HG03565 (cell line): ENCODE measurements around the gene CHRFAM7A.
"Not testable (repeated sequence)": the region's sequence is repeated elsewhere in the genome, so short reads cannot be mapped to it uniquely, and the experiment has no call there.

ENCODE experiments used
- ATAC-seq: cut with Tn5 transposase; IDR thresholded peaks from one replicate; pipeline ENCODE4 v1.9.1; 2021; ENCODE audit warnings: mild to moderate bottlenecking, moderate library complexity; ENCODE audit not compliant: unreplicated experiment

Gene CHRFAM7A

DNA sequence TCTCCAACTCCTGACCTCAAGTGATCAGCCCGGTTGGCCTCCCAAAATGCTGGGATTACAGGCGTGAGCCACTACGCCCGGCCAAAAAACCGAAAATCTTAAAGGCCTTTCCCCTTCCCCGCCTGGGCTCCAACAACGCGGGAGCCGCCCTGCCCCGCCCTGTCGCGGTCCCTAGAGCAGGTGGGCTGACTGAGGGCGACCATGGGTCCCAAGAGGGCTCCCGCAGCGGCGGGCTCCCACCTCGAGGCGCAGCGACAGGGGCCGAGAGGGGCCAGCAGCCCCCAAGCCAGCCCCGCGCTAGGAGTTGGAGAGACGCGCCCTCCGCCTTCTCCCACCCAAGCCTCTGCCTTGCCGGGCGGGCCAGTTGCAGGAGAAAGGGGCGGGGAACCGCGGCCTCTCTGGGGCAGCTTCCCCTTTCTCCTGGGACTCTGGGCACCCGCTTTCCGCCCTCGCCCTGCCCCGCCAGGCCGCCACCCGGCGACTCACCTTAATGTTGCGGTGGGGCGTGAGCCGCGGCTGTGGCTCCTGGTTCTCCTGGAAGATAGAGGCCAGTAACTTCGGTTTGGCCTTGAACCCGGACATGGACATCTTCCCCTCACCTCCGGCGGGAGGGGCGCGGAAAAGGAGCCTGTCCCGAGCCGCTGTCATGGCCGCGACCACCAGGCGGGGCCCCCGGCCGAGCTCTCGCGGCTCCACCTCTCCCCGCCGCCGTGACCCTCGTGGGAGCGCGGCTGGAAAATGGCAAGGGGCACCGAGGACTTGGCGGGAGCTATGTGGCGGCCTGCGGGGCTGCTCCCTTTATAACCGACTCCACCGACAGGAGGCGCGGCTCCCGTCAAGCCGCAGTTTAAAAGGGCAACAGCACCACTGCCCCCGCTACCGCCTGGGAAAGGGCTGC lies at the start of gene CHRFAM7A:
Gene CHRFAM7A, minus strand, starts transcription at position 775 of the 898 bp plus-strand sequence. CDS start 10,189 bp downstream, outside the sequence.
- not testable (repeated sequence) for ATAC-seq

DNA sequence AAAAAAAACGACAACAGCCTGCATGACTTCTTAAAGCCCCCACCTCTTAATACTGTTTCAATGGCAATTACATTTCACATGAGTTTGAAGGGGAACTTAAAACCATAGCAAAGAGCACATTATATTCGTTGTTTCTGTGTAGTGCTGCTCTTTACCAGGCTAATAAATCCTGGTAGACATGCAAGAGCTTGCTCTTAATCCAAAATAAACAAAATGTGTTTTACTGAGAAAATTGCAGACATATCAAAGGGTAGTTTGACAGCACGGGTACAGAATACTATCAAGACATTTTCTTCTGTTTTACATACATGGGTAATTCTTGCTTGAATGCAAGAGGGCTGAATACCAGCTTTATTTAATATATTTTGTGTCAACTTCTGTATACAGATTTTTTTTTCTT lies 45.0 kb upstream of the CHRFAM7A start:
- not testable (repeated sequence) for ATAC-seq

DNA sequence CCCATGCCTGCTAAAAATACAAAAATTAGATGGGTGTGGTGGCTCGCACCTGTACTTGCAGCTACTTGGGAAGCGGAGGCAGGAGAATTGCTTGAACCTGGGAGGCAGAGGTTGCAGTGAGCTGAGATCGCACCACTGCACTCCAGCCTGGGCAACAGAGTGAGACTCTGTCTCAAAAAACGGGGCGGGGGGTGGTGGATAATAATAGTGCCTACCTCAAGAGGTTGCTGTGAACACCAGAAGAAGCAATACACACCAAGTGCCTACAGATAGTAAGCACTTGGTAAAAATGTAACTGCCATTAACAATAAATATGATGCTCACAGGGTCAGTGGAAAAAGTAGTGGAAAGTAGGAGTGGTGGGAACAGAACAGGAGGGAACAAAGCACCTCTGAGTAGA lies 42.5 kb upstream of the CHRFAM7A start:
- not testable (repeated sequence) for ATAC-seq

DNA sequence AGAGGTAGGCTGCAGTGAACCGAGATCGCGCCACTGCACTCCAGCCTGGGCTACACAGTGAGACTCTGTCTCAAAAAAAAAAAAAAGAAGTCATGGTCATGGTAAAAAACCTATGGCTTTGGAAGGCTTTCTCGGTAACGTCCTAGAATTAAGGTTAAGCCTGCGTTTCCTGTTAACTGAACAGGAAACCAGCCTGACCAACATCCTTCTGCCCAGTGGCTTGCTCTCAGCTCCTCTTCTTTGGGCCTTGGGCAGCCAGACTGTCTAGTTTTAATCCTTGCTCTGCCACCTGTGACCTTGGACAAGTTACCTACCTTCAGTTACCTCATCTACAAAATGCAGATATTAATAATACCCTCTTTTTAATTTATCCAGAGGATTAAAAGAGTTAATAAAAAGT lies 27.4 kb upstream of the CHRFAM7A start:
- ATAC-seq, result not testable (repeated sequence)

DNA sequence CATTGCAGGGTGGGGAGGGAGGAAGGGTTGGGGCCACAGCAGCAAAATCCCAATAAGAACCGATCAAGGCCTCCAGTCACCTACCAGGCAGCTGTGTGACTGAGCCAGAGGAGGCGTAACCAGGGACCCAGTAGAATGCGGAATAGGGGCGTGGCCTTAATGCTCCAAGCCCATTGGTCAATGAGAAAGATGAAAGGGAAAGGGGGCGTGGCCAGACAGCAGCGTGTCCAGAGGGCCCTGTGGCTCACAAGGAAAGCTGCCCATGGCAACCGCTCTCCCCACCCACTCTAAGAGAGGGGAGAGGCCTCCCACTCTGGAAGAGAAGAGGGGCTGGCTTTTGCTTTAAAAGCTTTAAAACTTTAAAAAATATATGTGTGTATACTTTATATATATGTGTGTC lies 20.8 kb upstream of the CHRFAM7A start, which contains the start of gene GOLGA8R:
Gene GOLGA8R, minus strand, starts transcription at position 101 of the 400 bp plus-strand sequence. Its CDS starts 98 bp downstream, at position 3.
- not testable (repeated sequence) for ATAC-seq

DNA sequence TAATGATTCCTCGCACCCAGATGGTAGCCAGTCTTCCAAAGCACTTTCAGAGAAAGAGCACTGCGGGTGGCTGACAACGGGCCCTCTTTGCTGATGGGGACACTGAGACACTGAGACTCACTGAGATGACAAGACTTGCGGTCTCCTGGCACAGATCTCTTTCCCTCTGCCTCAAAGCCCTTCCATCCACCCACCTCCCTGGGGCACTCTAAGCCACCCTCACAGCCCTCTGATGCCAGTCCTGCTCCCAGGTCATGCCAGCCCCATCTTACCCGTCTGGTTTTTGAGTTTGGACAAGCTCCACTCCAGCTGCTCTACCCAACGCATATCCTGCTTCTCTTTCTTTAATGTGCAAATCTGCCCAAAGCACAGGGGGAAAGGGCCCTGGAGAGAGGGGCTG lies 14.3 kb upstream of the CHRFAM7A start:
- not testable (repeated sequence) for ATAC-seq

DNA sequence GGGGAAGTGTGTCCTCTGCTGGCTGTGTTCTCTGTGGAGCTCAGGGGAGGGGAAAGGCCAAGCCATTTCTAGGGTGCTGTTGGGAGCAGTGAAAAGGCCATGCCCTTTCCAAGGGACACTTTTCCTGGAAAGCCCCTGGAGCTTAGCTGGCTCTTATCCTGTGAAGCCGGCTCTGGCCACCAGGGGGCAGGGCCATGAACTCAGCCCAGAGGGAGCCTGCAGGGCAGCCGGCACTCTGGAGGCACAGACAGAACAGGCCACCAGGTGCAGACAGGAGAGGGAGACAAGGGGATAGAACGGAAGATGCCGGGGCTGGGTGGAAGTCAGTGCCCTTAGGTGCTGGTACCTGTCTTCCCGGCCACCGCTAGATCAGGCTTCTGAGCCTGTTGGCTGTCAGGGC lies 5.6 kb upstream of the CHRFAM7A start:
- ATAC-seq, result not testable (repeated sequence)

DNA sequence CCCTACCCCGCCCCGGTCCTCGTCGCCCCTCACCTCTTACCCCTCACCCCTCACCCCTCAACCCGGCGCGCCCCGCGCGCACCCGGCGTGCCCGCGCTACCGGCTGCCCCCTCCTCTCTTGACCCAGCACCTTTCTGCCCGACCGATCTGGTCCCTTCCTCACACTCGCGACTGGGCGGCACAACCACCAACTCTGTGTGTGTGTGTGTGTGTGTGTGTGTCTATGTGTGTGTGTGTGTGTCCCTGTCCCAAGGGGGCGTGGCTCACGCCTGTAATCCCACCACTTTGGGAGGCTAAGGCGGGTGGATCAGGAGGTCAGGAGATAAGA lies 288 bp upstream of the CHRFAM7A start:
- ATAC-seq, result not testable (repeated sequence)

DNA sequence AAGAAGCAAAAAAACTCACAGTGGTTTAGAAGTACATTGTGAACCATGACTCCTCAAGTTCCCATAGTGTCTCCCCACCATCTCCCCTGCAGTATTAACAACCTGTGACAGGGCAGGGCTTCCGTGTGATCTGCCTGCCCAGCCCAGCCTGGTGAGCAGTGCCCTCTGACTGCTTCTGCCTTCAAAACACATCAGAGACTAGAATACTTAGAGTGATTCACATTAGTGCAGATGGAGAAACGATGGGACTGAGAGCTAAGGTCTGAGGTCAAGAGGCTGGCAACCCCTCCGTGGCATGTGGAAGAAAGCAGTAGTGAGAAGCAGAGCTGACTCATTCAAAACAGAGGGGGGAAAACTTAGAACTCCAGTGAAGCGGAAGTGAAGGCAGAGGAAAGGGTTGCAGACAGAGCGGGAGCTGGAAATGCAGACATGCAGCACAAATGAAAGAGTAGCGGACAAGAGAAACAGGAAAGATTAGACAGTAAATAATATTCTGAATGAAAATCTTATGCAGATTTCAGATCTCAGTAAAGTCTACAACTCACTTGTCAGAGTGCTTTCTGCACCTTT lies 6.9 kb downstream of the CHRFAM7A start:
- ATAC-seq, result not testable (repeated sequence)

DNA sequence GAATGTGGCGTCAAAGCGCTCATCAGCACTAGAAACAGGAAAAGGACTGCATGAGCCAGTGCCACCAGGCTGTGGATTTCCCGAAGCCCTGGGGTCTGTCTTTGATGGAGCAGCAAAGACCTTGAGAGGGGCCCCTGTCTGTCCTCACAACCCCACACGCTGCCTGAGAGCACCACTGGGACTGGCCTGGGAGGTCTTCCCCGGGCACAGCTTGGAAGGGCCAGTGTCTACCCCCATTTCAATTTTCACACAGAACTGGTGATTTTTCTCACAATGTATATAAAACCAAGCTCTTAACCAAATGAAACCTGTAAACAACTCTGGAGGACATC lies 16.3 kb downstream of the CHRFAM7A start:
- not testable (repeated sequence) for ATAC-seq

DNA sequence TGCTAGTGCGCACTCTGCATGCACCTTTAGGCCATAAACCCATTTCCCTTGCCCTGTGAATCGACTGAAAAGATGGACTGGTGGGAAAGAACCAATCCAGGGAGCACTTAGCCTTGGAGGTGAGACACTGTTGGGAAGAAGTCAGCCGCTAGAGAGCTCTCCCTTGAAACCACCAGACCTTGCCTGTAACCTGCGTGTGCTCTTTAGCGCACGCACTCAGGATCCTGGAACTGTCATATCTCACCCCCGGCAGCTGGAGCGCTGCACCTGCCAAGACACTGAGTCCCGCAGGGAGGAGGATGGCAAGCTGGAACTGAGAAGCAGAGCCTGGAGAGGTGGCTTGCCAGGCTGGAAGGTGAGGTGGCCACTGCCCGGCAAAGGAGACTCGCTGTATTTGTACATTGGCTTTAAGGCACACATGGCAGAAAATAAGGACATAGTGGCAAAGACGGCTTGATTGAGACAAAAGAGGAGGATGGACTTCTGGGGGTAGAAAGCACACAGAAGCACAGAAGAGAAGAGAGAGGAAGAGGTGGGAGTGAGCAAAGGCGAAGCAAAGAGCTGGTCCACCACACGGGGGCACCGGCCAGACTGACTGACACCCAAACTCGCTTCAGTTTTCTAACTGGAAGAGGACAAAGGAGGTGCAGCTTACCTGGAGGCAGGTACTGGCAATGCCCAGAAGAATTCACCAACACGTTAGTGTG lies 16.8 kb downstream of the CHRFAM7A start:
- ATAC-seq, result not testable (repeated sequence)

DNA sequence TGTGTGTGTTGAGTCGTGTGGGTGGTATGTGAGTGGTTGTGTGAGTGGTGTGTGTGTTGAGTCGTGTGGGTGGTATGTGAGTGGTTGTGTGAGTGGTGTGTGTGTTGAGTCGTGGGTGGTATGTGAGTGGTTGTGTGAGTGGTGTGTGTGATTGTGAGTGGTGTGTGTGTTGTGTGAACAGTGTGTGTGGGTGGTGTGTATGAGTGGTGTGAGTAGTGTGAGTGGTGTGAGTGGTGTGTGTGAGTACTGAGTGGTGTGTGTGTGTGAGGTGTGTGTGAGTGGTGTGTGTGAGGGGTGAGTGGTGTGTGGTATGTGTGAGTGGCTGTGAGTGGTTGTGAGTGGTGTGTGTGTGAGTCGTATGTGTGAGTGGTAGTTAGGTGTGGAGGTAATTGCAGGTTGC lies 17.5 kb downstream of the CHRFAM7A start:
- not testable (repeated sequence) for ATAC-seq

DNA sequence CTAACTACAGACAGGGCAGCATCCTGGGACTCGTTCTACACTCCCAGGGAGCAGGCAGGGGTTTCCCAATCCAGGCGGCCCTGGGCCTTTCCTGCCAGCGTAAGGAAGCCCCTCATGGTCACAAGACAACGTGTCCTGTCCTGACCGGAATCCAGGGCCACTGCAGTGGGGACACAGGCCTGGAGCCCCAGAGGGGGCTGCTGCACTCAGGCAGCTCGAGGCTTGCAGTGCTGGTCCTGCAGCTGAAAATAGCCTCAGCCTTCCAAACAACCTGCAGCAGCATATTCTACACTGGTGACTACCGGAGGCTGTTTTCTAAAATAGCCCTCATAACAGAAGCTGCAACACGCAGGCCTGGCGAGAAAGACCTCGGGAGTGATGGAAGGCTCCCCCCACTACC lies 18.5 kb downstream of the CHRFAM7A start:
- ATAC-seq, result not testable (repeated sequence)

DNA sequence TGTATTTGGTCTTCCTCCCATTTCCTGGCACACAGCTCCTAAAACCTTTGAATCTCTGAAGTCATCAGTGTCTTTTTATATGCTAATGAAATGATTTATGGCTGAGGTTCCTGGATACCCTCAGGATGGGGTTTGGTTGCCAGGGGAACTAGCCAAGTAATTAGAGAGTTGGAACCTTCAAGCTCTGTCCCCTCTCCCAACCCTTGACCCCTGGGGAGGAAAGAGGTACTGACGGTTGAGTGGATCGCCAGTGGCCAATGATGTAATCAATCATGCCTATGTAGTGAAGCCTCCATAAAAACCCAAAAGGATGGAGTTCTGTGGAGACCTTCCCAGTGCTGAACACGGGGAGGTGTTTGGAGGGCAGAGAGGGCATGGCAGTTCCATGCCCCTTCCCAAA lies 25.1 kb downstream of the CHRFAM7A start:
- ATAC-seq, result not testable (repeated sequence)

DNA sequence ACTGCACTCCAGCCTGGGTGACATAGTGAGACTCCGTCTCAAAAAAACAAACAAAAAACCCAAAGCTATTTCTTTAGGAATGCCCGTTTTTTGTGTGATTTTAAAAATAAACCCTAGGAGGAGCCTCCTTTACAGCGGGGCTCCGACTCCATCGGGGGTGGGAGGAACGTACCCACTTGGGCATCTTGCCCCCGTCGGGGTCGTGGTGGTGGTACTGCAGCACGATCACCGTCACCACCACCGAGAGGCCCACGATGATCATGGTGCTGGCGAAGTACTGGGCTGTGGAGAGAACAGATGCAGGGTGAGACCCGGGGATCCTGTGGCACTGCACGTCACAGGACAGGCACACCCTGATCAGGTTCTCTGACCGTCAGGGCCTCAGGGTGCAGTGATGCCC lies 26.1 kb downstream of the CHRFAM7A start:
- not testable (repeated sequence) for ATAC-seq

DNA sequence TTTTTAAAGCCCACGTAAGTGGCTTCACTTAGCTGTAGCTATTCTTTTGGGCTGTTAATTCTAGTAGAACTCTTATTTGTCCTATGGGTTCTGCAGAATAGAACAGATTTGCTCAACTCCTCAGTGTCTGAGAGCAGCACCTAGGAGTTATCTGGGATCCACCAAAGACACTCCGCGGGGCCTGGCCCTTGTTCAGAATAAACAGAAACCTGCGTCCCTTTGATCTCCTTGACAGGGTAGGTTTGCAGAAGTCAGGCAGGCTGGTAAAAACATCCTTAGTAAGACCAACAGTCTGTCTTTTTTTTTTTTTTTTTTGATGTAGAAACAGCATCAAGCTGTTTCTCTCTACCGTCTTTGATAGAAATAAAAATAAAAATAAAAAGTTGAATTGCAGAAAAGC lies 31.9 kb downstream of the CHRFAM7A start:
- ATAC-seq, result not testable (repeated sequence)

DNA sequence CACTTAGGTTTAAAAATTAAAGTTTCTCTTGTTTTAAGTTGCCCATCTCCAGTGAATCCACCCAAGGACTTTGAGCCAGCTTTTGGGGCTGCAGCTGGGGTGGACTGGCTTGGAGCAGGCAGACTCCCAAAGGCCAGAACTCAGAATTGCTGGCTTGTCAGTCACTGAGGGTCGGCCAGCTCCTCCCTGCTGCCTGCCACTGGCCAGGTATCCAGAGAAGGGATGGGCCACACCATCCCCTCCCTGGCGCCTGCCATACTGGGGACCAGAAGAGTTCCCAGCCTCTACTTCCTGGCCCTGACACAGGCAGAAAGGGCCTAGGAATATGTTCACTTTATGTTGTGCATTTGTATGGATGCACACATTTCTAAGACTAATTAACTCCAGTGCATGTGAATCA lies 32.4 kb downstream of the CHRFAM7A start:
- not testable (repeated sequence) for ATAC-seq

DNA sequence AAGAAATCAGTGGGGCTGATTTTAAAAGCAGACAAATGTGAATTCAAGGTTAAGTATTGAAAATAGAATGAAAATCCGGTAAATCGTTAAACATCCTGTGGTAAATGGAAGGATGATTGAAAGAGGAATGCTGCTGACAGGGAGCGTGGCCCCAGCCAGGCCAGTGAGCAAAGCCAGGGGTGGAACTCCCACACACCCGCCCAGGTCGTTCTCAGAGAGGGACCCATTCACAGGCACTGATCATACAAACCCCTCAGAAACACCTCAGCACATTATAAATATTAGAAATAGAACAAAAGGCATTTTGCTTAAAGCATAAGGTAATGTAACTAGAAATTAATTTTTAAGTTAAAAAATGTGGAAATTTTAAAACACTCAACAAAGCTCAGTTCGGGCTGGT lies 38.3 kb downstream of the CHRFAM7A start:
- not testable (repeated sequence) for ATAC-seq

DNA sequence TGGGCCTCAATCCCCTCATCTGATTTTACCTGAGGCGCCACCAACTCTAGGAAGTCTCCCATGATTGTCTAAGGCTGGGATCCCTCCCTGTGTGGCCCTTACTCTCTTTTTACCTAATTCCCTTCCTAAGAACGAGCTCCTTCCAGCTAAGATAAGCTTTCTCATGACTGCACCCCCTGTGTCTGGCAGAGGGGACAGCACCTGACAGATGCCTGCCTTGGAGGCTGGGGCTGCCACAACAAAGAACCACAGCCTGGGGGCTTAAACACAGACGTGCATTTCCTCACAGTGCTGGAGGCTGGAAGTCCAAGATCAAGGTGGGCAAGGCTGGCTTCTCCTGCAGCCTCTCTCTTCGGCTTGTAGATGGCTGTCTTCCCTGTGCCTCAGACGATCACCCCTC lies 43.5 kb downstream of the CHRFAM7A start:
- not testable (repeated sequence) for ATAC-seq

DNA sequence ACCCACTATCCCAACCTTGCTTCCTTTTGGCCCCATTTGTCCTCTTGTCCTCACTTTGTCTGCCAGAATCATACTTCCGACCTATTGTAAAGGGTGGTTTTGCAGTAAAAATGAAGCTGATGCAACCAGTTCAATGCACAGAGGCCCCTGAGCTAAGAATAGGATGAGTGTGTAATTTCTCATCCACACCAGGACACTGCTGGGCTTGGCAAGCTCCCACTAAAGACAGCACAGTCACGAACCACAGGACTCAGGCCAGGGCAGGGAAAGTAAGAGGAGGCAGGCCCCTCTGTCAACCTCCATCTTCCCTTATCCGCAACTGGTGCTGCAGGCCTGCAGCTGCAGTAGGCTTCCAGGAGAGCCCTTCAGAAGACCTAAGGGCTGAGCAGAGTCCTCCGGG lies 56.8 kb downstream of the CHRFAM7A start:
- ATAC-seq, result not testable (repeated sequence)

DNA sequence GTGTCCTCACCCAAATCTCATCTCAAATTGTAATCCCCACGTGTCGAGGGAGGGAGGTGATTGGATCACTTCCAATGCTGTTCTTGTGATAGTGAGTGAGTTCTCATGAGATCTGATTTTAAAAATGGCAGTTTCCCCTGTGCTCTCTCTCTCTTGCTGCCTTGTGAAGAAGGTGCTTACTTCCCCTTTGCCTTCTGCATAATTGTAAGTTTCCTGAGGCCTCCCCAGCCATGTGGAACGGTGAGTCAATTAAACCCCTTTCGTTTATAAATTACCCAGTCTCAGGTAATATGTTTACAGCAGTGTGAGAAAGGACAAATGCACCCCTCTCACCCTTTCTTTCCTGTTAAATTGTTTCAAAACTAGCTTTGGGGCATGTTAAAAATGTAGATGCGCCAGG lies 59.2 kb downstream of the CHRFAM7A start:
- ATAC-seq, result not testable (repeated sequence)

DNA sequence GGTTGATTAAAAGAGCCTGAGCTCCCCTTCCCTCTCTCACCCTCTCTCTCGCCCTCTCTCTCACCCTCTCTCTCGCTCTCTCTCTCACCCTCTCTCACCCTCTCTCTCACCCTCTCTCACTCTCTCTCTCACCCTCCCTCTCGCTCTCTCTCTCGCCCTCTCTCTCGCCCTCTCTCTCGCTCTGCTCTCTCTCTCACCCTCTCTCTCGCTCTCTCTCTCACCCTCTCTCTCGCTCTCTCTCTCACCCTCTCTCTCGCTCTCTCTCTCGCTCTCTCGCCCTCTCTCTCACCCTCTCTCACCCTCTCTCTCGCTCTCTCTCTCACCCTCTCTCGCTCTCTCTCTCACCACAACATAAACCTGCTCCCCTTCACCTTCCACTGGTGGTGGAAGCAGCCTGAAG lies 67.2 kb downstream of the CHRFAM7A start:
- ATAC-seq, result not testable (repeated sequence)
